BE2C (cell line): ENCODE results near the gene TARS2.

Experiments used
- DNase-seq: peaks from one replicate; pipeline ENCODE4 v3.0.0-alpha.2; 2020
- H3K27me3 ChIP-seq: fragments of 250-450 bp; sonication (Bioruptor Pico); 2 replicates; pipeline ENCODE4 v1.5.1; 2020; ENCODE audit warnings: mild to moderate bottlenecking
- H3K36me3 ChIP-seq: fragments of 250-450 bp; sonication (Bioruptor Pico); 2 replicates; pipeline ENCODE4 v1.5.1; 2020; ENCODE audit warnings: mild to moderate bottlenecking
- H3K4me1 ChIP-seq: fragments of 250-450 bp; sonication (Bioruptor Pico); 2 replicates; pipeline ENCODE4 v1.5.1; 2020
- H3K4me3 ChIP-seq: 2 replicates; pipeline ENCODE4 v1.5.1; 2011; ENCODE audit warnings: low read depth, low read length
- H3K9me3 ChIP-seq: fragments of 250-450 bp; sonication (Bioruptor Pico); 2 replicates; pipeline ENCODE4 v1.5.1; 2020
- TF ChIP-seq, protein P1 (sequence below): IDR thresholded peaks from 2 replicates; pipeline ENCODE4 v1.5.1; 2012; ENCODE audit warnings: mild to moderate bottlenecking, low read depth, low read length

The TARS2 gene

DNA sequence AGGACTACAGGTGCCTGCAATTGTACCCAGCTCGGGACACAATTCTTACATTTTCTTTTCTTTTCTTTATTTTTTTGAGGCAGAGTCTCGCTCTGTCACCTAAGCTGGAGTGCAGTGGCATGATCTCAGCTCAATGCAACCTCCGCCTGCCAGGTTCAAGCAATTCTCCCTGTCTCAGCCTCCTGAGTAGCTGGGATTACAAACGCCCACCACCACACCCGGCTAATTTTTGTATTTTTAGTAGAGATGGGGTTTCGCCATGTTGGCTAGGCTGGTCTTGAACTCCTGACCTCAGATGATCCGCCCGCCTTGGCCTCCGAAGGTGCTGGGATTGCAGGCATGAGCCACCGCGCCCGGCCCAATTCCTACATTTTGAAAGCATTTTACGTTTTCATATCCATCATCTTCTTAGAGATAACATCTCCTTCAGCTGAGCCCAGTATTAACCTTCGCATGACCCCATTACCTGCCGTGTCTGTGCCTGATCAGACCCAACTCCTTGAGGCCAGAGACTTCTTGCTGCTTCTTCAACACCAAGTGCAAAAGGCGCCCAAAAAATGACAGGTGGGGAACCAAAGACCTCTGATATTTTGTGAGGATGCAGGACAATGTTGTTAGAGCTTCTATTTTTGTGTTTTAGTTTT is 59.2 kb downstream of the TARS2 start:
- H3K27me3 ChIP-seq = no peaks in the 10 kb centered on the region
- no peaks in the 10 kb centered on the region for H3K4me1 ChIP-seq
- DNase-seq = no peak
- H3K9me3 ChIP-seq = no peaks in the 10 kb centered on the region
- no peak overlapping the region for H3K4me3 ChIP-seq
- TF ChIP-seq, protein P1, sequence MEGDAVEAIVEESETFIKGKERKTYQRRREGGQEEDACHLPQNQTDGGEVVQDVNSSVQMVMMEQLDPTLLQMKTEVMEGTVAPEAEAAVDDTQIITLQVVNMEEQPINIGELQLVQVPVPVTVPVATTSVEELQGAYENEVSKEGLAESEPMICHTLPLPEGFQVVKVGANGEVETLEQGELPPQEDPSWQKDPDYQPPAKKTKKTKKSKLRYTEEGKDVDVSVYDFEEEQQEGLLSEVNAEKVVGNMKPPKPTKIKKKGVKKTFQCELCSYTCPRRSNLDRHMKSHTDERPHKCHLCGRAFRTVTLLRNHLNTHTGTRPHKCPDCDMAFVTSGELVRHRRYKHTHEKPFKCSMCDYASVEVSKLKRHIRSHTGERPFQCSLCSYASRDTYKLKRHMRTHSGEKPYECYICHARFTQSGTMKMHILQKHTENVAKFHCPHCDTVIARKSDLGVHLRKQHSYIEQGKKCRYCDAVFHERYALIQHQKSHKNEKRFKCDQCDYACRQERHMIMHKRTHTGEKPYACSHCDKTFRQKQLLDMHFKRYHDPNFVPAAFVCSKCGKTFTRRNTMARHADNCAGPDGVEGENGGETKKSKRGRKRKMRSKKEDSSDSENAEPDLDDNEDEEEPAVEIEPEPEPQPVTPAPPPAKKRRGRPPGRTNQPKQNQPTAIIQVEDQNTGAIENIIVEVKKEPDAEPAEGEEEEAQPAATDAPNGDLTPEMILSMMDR = no peak
- H3K36me3 ChIP-seq = no peaks in the 10 kb centered on the region

DNA sequence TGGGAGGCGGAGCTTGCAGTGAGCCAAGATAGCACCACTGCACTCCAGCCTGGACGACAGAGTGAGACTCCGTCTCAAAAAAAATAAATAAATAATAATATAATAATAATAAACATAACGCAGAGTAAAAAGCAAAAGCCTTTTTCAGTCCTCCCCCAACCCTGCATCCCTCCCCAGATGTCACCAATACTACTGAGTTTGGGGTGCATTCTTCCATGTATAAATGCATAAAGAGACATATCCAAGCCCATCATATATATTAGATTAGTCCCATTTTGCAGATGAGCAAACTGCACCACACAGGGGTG is 61.1 kb downstream of the TARS2 start:
- Histone ChIP-seq H3K4me3 (peak overlapping the region; percentile 61), H3K36me3 (no peaks in the 10 kb centered on the region), H3K4me1 (peaks cover 8% of the 10 kb centered on the region), H3K9me3 (no peaks in the 10 kb centered on the region), H3K27me3 (no peaks in the 10 kb centered on the region)
- TF ChIP-seq, protein P1 = no peak; the same call in 1 of the 2 replicates
- no peak for DNase-seq

DNA sequence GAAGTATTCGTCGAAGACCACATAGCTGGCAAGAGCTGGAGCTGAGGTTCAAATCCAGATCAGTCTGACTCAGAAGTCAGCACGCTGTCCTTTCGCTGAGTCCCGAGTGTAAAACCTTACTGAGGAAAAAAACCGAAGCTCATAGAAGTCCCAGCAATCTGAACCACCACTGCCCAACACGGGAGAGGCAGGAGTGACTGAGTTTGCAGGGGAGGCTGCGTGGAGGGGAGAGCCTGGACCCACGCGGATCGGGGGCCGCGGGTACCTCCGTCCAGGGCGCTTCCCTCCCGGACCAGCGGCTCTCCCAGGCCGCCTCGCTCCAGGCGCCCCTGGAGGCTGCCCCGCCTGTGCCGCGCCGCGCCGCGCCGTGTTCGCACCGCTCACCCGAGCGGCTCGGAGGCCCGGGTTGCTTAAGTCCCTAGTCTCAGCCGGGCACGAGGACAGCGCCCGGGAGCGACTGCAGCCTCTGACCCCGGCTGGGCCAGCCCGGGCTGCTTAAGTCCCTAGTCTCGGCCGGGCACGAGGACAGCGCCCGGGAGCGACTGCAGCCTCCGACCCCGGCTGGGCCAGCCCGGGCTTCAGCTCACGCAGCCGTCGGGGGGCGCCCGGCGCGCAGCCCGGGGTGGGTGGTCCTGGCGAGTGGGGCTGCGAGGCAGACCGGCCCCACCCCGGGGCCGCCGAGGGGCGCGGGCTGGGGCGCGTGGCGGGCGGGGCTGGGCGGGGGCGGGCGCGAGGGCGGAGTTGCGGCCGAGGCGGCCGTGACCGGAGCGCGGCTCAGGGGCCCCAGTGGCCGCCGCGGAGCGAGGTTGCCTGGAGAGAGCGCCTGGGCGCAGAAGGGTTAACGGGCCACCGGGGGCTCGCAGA is 61.6 kb downstream of the TARS2 start, which contains the start of gene ADAMTSL4:
TSS of gene ADAMTSL4 (plus strand) at position 777 of the 864 bp plus-strand sequence. CDS start 2,881 bp downstream, outside the sequence.
- DNase-seq = peak; percentile 70

DNA sequence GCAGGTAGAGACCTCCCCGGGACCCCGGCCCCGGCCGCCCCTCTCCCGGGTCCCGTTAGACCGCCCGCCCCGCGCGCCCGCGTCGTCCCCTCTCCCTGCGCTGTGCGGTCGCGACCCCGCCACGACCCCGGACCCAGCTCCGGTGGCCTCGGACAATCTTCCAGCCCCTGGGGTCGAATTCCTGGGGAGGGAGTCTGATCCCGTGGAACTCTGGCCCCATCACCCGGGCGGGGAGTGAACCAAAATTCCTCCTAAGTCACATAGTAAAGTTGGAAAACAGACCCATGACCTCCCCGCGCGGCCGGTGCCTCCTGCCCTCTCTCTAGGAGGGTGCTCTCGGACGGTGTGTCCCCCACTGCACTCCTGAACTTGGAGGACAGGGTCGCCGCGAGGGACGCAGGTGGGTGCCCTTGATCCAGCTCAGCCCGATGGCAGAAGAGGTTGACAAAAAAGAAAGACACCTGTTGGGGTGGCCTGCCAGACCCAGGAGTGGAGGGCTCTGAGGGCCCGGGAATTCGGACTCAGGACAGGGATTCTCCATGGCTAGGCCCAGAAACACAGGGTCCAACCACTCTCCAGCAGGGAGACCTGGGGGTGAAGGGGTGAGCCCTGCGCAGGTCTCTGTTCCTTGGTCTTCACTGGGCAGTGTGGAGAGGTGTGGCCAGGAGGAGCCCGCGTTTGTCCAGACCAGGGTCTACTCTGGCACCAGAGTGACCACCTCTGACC is 62.4 kb downstream of the TARS2 start:
- H3K4me1 ChIP-seq = peaks cover 8% of the 10 kb centered on the region
- TF ChIP-seq, protein P1 = 0 out of 2 replicates have a peak, but pooled peaks have one; percentile 4
- no peaks in the 10 kb centered on the region for H3K36me3 ChIP-seq
- no peaks in the 10 kb centered on the region for H3K9me3 ChIP-seq
- no peak for DNase-seq
- no peaks in the 10 kb centered on the region for H3K27me3 ChIP-seq
- peak overlapping the region; percentile 31 for H3K4me3 ChIP-seq

More for the DNA sequence above, 61.6 kb downstream of the TARS2 start, which contains the start of gene ADAMTSL4:
- Histone ChIP-seq H3K36me3 (no peaks in the 10 kb centered on the region), H3K4me1 (peaks cover 8% of the 10 kb centered on the region), H3K9me3 (no peaks in the 10 kb centered on the region), H3K4me3 (peak within 1 kb of the TSS; percentile 61), H3K27me3 (no peaks in the 10 kb centered on the region)
- TF ChIP-seq, protein P1 = no peak

DNA sequence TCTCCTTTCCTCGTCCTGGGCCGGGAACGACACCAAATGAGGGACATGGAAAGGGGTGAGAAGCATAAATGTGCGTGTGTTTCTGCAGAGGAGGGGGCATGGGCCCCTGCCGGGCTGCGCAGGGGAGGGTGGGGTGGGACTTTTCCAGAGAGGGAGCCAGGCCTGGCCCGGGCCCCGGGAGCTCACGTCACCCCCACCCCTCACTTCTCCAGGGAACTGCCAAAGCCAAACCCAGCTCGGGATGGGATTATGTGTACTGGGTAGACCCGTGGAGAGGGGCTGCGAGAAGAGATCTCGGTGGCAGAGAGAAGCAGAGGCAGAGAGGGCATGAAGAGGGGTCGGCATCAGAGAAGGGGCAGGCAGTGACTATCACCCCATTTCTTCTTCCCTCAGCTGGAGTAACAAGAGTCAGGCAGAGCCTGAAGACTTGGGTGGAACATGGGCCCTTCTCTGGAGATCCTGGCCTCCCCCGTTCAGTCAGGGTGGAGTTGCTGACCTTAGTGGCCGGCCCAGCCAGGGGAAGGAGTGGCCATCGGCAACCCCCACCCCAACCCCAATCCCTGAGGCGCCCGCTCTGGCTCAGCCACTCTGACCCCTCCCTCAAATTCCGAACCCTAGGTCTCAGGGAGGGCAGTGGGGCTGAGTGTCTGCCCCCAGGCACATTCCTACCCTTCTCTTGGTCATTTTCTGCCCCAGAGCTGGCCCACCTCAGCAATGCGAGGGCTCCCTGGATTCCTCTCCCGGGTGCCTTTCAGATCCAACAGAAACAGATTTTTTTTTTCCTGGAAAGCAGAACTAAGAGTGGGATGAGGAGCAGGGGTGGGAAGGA is 63.2 kb downstream of the TARS2 start:
- H3K4me1 ChIP-seq = peaks cover 8% of the 10 kb centered on the region
- H3K9me3 ChIP-seq = no peaks in the 10 kb centered on the region
- H3K27me3 ChIP-seq = no peaks in the 10 kb centered on the region
- H3K36me3 ChIP-seq = no peaks in the 10 kb centered on the region
- no peak overlapping the region for H3K4me3 ChIP-seq
- TF ChIP-seq, protein P1 = no peak
- DNase-seq = no peak
